Daoy (cell line): Measurements from ENCODE around the gene ZNF524. TPM values are rescaled to one million over a fixed set of nuclear protein-coding genes. Genes with fewer than 3 reads are reported as not detected.

Experiments used
- DNase-seq: peaks from one replicate; pipeline ENCODE4 v3.0.0-alpha.2; 2015; ENCODE audit warnings: low read depth
- total RNA-seq: library from RNA; depleted of rRNA; stranded (reverse); fragments of >200 nt; shearing (Covaris generic); gene quantifications from 2 replicates; pipeline ENCODE4 v1.2.3, GENCODE V29; 2014

ZNF524 gene
- total RNA-seq, 1 experiment from 2014 or later, result 8.7 TPM

GRCh38 chr19:55642153-55643002, 42.3 kb downstream of the ZNF524 start:
- DNase-seq, result peak; percentile 48

DNA sequence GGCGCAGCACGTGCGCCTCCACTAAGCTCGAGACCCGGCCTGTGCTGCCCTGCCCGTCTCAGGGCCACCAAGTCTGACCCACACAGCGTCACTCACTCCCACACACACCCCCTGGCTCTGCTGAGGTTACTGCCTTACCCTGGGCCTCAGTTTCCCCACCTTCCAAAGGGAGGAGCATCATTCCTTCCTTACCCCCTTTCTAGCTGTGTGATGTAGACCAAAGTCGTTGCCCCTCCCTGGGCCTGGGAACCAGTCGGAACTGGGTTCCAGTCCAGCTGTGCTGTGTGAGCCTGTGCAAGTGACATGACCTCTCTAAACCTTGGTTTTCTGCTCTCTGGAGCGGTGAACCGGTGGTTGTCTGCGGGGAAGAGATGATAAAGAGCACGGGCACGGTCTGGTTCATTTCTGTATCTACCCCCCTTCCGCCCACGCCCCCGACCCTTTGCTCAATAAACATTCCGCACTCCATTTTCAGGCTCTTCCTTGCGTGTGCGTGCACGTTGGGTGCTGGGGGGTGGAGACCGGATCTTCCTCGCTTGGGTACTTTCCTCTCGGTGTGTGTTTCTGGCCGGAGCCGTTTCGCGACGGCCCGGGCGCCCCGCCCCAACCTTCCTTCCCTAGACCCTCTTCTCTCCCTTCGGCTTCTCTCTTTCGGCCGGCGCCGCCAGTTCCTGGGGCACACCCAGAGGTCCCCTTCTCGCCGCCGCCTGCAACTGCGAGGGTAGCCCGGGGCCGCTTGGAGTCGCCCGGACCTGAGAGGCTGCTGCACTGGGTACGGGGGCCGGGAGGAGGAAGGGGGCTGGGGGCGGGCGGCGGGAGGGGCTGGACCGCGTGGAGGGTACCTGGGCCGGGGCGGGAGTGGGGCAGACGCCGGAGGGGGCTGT, 43.2 kb downstream of the ZNF524 start, which contains the start of gene ZNF581:
ZNF581 (plus strand) TSS at position 647 of the 884 bp plus-strand sequence. CDS start 923 bp downstream, outside the sequence.
- peak; percentile 82 for DNase-seq

GRCh38 chr19:55643887-55644176, 43.7 kb downstream of the ZNF524 start:
- no peak for DNase-seq

DNA sequence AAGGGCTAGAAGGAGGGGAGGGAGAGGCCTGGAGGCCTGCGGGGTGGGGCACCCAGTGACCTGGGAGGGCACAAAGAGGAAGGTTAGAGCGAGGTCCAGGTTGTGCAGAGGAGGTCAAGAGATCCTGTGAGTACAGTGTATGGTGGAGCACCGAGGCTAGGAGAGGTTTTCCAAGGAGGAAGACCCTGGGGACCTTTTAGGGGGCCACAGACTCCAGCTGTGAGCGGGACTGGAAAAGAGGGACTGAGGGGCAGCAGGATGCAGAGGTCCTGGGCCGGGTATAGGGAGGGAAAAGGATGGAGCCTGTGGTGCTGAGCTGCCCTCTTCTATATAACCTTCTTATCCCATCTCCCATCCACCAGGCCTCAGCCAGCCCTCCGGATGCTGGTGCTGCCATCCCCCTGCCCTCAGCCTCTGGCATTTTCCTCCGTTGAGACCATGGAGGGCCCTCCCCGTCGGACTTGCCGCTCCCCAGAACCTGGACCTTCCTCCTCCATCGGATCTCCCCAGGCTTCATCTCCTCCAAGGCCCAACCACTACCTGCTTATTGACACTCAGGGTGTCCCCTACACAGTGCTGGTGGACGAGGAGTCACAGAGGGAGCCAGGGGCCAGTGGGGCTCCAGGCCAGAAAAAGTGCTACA, 44.2 kb downstream of the ZNF524 start:
- no peak for DNase-seq

GRCh38 chr19:55644842-55645511, 44.9 kb downstream of the ZNF524 start:
- no peak for DNase-seq

DNA sequence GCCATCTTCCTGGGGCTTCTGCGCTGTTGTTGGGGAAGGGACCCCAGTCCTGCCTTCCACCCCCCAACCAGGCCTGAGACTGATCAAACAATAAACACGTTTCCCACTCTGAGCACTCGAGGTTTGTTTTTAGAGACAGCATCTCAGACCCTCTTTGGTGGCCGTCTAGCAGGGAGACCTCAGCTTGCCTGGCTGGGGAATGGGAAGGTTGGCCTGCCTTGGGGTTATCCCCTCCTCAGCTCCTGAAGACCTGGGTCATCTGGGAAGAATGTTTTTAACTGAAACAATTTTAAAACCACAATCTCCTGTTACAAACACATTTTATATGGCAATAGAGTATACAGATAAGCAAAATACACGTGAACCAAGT, 45.4 kb downstream of the ZNF524 start:
- DNase-seq, result no peak

DNA sequence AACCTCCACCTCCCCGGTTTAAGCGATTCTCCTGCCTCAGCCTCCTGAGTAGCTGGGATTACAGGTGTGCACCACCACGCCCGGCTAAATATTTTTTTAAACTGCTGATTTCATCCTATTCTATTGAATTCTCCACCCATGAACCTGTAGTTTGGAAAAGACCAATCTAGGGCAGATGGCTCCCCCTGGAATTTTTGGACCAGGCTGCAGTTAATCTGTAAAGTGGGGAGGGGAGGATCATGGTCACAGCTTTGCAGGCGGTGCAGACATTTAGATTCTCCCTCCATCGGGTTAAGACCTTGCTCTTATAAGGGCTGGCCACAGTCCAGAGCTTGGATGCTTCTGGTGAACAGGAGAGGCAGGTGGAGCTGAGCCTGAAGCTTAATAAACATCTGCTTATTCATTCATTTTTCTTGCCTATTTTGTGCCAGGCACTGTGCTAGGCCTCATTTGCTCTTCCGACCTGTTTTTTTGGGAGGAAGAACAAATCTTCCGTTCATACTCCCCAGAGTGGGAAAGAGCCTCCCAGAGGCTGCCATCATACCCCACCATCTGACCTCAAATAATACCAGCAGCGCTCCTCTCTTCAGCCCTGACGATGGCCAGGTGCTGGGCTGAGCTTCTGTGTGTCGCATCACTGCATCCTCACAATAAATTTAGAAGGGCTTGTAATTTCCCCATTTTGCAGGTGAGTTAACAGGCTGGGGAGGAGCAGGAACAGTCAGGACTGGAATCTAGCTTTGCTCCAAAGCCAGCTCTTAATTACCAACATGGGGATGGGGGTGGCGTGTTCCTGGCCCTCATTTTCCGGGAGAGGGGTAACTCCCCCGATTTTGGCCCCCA, 47.0 kb downstream of the ZNF524 start:
- no peak for DNase-seq

- DNase-seq, result peak; percentile 83
These were observed 47.9 kb downstream of the ZNF524 start, which contains the start of gene CCDC106 for GRCh38 chr19:55647732-55648584. Gene CCDC106, plus strand, starts transcription at chr19:55648212. Its CDS starts 835 bp downstream, at chr19:55649047.

DNA sequence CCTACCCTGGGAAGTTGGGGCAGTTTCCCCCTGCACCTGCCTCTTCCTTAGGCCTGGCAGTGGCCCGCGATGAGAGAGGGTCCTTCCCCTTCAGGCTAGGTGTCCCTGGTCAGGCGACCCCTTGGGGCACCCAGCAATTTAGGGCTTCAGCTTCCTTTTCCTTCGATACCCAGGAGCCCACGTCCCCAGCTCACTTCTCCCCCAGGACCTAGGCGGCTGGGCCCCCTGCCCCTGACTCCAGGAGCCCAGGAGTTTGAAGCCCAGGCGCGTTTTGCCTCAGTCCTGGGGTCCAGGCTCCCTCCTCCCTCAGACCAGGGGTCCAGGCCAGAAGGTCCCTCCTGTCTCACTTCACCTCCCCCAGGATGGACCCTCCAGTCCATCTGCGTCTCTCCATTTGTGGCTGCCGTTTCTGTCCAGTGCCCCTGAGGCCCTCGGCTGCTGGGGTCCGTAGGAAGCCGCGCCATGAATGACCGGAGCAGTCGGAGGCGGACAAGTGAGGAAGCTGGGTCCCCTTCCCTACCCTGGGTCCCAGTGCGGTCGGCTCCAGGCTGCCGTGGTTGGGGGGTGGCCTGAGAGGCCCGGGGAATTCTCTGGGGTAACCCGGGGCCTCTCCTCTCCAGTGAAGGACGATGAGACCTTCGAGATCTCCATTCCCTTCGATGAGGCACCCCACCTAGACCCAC, 48.6 kb downstream of the ZNF524 start:
- no peak for DNase-seq

DNA sequence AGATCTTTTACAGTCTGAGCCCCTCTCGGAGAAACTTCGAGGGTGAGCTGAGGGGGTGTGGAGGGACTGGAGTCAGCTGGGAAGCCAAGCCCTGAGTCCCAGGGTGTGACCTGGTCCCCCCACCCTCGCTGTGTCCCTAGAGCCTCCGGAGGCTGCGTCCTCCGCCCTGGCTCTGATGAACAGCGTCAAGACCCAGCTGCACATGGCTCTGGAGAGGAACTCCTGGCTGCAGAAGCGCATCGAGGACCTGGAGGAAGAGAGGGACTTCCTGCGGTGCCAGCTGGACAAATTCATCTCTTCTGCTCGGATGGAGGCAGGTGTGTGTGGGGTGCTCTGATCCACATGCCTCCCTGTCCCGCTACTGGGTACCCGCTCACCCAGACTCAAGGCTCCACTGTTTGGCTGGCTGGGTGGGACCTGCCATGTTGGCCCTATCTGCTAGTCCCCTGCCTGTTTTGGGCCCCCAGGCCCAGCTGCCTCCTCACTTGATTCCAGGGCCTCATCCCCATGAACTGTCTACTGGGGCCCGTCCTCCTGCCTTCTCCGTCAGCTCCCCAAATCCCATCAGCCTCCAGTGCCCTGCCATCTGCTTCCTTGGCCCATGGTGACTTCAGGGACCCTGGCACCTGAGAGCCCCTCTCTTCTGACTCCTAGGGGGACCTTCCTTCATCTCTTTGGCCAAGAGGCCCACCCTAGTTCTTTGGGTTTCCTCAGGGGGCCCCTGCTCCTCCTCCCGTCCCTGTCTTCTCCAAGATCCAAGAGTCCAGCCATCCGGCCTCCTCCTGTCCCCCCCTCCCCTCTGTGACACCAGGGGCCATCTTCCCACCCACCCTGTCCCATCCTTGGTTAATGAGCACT, 49.4 kb downstream of the ZNF524 start:
- no peak for DNase-seq

GRCh38 chr19:55650126-55650557, 50.1 kb downstream of the ZNF524 start:
- DNase-seq, result no peak

GRCh38 chr19:55650602-55651230, 50.6 kb downstream of the ZNF524 start:
- DNase-seq, result no peak

GRCh38 chr19:55651236-55651635, 51.1 kb downstream of the ZNF524 start:
- DNase-seq, result no peak

- no peak for DNase-seq
These were observed 52.4 kb downstream of the ZNF524 start for GRCh38 chr19:55652311-55653128.
